Breast epithelium (tissue), 3 donors: ENCODE data around the gene CABLES1.

Experiments used
- POLR2A ChIP-seq: fragments of 450-650 bp; IDR thresholded peaks from one replicate; pipeline ENCODE4 v1.6.1; 2016; ENCODE audit warnings: antibody characterized with exemption, mild to moderate bottlenecking, moderate library complexity
- POLR2AphosphoS5 ChIP-seq, 3 donors: sonication (generic); formaldehyde crosslinking; IDR thresholded peaks; one replicate each; pipeline ENCODE4 v1.6.1; 2017; ENCODE audit warnings: antibody characterized with exemption in 3 of 3
- TF ChIP-seq, protein P1 (sequence below), 3 donors: fragments of 450-650 bp; IDR thresholded peaks; one replicate each; pipeline ENCODE4 v1.5.1; 2016 to 2017; ENCODE audit warnings: antibody characterized with exemption in 3 of 3, mild to moderate bottlenecking in 3 of 3, moderate library complexity in 3 of 3

DNA sequence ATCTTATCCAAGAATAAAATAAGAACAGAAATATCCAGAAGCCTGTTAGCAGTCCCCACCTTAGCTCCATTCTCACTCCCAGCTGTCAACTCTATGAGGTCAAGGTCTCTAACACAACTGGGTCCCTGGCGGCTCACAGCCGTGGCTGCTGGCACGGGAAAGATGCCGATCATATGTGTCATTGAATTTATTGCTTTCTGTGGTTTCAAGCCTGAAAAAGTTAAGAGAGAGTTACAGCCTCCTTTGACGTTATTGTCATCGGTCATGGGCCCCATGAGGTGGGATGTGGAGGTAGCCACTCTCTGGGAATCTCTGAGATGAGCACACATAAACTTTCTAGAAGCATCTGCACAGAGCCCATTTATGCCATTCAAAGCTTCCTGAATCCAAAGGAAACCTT lies 28.7 kb upstream of the CABLES1 start:
- TF ChIP-seq POLR2AphosphoS5 (IDR thresholded peaks at IDR 0.05) (no peak), POLR2A (no peak)
- TF ChIP-seq, protein P1, sequence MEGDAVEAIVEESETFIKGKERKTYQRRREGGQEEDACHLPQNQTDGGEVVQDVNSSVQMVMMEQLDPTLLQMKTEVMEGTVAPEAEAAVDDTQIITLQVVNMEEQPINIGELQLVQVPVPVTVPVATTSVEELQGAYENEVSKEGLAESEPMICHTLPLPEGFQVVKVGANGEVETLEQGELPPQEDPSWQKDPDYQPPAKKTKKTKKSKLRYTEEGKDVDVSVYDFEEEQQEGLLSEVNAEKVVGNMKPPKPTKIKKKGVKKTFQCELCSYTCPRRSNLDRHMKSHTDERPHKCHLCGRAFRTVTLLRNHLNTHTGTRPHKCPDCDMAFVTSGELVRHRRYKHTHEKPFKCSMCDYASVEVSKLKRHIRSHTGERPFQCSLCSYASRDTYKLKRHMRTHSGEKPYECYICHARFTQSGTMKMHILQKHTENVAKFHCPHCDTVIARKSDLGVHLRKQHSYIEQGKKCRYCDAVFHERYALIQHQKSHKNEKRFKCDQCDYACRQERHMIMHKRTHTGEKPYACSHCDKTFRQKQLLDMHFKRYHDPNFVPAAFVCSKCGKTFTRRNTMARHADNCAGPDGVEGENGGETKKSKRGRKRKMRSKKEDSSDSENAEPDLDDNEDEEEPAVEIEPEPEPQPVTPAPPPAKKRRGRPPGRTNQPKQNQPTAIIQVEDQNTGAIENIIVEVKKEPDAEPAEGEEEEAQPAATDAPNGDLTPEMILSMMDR (IDR thresholded peaks at IDR 0.05): peak in 1 of 3 donors; percentile 12
